ENCODE data around the gene C3orf18. TPM values are rescaled to one million over a fixed set of nuclear protein-coding genes. Genes with fewer than 3 reads are reported as not detected.

Gene C3orf18
- total RNA-seq, 1 donor, result 9.1 TPM

GRCh38 chr3:50562861-50563260, 4.7 kb downstream of the C3orf18 start:
- no peak overlapping the region for H3K4me3 ChIP-seq (ENCODE audit: low read depth, low read length)
- DNase-seq (ENCODE audit: low read depth), result peak; percentile 12
- no peak for TF ChIP-seq CTCF (IDR thresholded peaks at IDR 0.05; ENCODE audit: insufficient read depth, low read depth, low read length)

GRCh38 chr3:50559702-50560101, 7.8 kb downstream of the C3orf18 start:
- DNase-seq (ENCODE audit: low read depth), result no peak
- H3K4me3 ChIP-seq (ENCODE audit: low read depth, low read length), result no peak overlapping the region
- no peak for TF ChIP-seq CTCF (IDR thresholded peaks at IDR 0.05; ENCODE audit: insufficient read depth, low read depth, low read length)

- TF ChIP-seq CTCF (IDR thresholded peaks at IDR 0.05; ENCODE audit: insufficient read depth, low read depth, low read length), result no peak
- no peak overlapping the region for H3K4me3 ChIP-seq (ENCODE audit: low read depth, low read length)
- no peak for DNase-seq (ENCODE audit: low read depth)
Observed at GRCh38 chr3:50557915-50558314, 9.6 kb downstream of the C3orf18 start.

- TF ChIP-seq CTCF (IDR thresholded peaks at IDR 0.05; ENCODE audit: insufficient read depth, low read depth, low read length), result no peak
- DNase-seq (ENCODE audit: low read depth), result no peak
- H3K4me3 ChIP-seq (ENCODE audit: low read depth, low read length), result no peak overlapping the region
Observed at GRCh38 chr3:50557106-50557505, 10.4 kb downstream of the C3orf18 start.

- H3K4me3 ChIP-seq (ENCODE audit: low read depth, low read length), result no peak overlapping the region
- DNase-seq (ENCODE audit: low read depth), result no peak
- TF ChIP-seq CTCF (IDR thresholded peaks at IDR 0.05; ENCODE audit: insufficient read depth, low read depth, low read length), result no peak
Observed at GRCh38 chr3:50554553-50554952, 13.0 kb downstream of the C3orf18 start.

- DNase-seq (ENCODE audit: low read depth), result no peak
- H3K4me3 ChIP-seq (ENCODE audit: low read depth, low read length), result no peak overlapping the region
- TF ChIP-seq CTCF (IDR thresholded peaks at IDR 0.05; ENCODE audit: insufficient read depth, low read depth, low read length), result no peak
Observed at GRCh38 chr3:50552598-50552997, 14.9 kb downstream of the C3orf18 start.

GRCh38 chr3:50551681-50552435, 15.7 kb downstream of the C3orf18 start:
- no peak overlapping the region for H3K4me3 ChIP-seq (ENCODE audit: low read depth, low read length)
- DNase-seq (ENCODE audit: low read depth), result no peak
- no peak for TF ChIP-seq CTCF (IDR thresholded peaks at IDR 0.05; ENCODE audit: insufficient read depth, low read depth, low read length)
